ENCODE results near the gene PI4K2B.
"Not testable (repeated sequence)": the region's sequence is repeated elsewhere in the genome, so short reads cannot be mapped to it uniquely, and the experiment has no call there.

PI4K2B gene

GRCh38 chr4:25245181-25245580, 11.3 kb downstream of the PI4K2B start:
- no peak for DNase-seq

DNA sequence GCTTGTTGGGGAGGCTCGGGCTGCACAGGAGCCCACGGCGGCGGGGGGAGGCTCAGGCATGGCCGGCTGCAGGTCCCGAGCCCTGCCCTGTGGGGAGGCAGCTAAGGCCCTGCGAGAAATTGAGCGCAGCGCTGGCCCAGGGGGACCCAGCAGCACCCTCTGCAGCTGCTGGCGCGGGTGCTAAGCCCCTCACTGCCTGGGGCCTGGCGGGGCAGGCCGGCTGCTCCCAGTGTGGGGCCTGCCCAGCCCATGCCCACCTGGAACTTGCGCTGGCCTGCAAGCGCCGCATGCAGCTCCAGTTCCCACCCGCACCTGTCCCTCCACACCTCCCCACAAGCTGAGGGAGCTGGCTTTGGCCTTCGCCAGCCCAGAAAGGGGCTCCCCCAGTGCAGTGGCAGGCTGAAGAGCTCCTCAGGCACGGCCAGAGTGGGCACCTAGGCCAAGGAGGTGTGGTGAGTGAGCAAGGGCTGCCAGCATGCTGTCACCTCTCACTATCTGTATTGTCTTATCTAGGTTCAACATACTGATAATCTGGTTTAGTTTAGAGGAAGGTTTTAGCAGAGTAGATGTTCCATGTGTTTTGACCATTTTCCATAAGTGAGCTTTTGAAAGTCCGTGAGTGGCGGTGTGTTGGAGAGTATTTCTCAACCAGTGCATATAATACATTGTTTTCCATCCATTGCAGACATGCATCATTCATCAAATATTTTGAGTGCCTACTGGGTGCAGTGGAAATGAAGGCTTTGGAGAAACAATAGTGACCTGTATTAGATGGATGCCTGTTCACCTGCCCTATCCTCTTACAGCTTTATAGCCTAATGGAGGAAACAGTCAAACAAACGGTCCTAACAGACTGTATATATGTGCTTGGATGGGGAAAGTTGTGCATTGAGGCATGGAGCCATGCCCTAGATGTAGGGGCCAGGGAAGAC, 13.1 kb downstream of the PI4K2B start:
- no peak for DNase-seq

DNA sequence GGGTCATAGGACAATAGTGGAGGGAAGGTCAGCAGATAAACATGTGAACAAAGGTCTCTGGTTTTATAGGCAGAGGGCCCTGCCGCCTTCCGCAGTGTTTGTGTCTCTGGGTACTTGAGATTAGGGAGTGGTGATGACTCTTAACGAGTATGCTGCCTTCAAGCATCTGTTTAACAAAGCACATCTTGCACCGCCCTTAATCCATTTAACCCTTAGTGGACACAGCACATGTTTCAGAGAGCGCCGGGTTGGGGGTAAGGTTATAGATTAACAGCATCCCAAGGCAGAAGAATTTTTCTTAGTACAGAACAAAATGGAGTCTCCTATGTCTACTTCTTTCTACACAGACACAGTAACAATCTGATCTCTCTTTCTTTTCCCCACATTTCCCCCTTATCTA, 15.0 kb downstream of the PI4K2B start:
- not testable (repeated sequence) for DNase-seq

DNA sequence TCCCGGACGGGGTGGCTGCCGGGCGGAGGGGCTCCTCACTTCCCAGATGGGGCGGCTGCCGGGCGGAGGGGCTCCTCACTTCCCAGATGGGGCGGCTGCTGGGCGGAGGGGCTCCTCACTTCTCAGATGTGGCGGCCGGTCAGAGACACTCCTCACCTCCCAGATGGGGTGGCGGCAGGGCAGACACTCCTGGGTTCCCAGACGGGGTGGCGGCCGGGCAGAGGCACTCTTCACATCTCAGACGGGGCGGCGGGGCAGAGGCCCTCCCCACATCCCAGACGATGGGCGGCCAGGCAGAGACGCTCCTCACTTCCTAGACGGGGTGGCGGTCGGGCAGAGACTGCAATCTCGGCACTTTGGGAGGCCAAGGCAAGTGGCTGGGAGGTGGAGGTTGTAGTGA, 15.7 kb downstream of the PI4K2B start:
- DNase-seq = not testable (repeated sequence)

GRCh38 chr4:25252230-25253070, 18.6 kb downstream of the PI4K2B start:
- no peak for DNase-seq

DNA sequence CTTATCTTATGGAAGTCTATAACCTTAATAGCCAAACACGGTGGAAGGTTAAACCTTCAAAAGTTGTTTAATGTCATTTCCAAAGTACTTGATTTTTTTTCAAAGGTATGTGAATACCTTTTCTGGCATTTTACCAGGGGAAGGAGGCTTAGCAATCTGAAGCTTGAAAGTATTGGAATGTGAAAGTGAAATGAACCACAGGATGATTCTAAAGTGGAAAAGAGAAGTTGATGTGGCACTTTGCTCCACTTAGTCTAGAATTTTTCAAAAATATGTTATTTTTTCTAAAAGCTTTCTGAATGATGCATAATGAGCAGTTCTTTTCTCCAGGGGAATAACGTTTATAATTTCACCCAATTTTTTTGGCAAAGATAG, 19.2 kb downstream of the PI4K2B start:
- DNase-seq = peak; percentile 39 to 41

DNA sequence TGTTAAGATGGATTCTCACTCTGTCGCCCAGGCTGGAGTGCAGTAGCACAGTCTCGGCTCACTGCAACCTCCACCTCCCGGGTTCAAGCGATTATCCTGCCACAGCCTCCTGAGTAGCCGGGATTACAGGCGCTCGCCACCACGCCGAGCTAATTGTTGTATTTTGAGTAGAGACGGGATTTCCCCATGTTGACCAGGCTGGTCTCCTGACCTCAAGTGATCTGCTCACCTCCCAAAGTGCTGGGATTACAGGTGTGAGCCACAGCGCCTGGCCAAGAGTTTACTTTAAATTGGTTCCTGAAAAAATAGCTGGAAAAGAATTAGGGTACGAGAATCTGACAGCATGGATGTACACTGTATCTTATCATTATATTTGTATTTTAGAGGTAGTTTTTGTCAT, 20.0 kb downstream of the PI4K2B start:
- DNase-seq = not testable (repeated sequence)

DNA sequence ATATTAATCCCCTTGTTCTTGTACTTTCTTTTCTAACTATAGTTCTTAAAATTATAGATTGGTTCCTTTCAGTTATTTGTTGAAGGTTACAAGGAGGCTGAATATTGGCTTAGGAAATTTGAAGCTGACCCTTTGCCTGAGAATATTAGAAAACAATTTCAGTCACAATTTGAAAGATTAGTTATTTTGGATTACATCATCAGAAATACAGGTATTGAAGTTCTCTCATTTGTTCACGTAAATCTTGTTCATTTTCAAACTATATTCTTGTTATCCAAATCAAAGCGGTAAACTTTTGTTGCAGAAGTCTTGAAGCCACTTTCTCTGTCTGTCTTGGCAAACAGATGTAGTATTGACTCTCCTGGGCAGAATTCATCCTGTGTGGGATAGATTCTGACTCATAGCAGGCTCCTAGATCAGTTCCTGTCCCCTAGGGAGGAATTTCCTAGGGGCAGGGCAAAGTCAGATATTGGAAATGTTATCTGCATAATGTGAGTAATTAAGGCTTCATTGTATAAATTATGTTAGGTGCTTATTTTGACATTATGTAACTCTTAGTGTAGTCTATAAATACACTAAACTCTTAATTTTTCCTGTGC, 25.2 kb downstream of the PI4K2B start:
- DNase-seq = no peak

DNA sequence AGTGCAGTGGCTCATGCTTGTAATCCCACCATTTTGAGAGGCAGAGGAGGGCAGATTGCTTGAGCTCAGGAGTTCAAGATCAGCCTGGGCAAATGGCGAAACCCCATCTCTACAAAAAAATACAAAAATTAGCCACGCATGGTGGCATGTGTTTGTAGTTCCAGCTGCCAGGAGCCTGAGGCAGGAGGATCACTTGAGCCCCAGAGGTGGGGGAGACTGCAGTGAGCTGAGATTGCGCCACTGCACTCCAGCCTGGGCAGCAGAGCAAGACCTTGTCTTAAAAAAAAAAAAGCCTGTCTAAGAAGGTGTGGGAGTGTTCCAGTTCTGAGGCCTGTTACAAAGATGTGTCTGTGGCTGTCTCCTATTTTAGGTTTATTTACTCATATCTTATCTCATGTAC, 38.0 kb downstream of the PI4K2B start:
- no peak for DNase-seq

DNA sequence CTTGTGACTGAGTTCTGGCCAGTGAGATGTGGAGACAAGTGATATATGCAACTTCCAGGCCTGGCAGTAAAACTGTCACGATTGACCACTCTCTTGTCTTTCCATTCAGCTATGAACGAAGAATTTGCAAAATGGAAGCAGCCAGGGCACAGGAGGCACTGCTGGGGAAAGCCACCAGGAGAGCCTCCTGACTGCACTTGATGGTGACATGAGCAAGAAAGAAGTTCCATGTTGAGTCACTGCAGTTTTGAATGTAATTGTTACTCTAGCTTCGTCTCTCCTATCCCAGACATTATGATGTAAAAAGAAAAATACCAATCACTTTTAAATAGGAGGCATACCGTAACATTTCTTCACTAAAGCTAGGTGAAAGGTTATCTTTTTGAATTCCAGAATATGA, 46.4 kb downstream of the PI4K2B start:
- no peak for DNase-seq

DNA sequence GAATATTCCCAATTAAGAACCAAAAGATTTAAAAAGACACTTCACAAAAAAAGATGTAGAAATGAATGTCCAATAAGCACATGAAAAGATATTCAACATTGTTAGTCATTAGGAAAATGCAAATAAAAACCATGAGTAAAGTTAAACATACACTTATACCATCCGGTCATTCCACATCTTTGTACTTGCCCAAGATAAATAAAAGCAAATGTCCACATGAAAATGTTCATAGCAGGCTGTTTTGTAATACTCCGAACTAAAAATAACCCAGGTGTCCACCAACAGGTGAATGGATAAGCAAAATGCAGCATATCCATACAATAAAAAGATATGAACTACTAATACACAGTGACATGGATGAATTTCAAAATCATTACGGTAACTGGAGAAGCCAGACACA, 50.1 kb downstream of the PI4K2B start:
- no peak for DNase-seq

DNA sequence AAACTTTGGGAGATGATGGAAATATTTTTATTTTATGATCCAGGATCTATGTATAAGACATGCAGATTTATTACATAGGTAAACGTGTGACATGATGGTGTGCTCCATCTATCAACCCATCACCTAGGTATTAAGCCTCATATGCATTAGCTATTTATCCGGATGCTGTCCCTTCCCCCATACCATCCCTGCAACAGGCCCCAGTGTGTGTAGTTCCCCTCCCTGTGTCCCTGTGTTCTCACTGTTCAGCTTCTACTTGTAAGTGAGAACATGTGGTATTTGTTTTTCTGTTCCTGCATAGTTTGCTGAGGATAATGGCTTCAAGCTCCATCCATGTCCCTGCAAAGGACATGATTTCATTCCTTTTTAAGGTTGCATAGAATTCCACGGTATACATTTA, 50.6 kb downstream of the PI4K2B start:
- no peak for DNase-seq

DNA sequence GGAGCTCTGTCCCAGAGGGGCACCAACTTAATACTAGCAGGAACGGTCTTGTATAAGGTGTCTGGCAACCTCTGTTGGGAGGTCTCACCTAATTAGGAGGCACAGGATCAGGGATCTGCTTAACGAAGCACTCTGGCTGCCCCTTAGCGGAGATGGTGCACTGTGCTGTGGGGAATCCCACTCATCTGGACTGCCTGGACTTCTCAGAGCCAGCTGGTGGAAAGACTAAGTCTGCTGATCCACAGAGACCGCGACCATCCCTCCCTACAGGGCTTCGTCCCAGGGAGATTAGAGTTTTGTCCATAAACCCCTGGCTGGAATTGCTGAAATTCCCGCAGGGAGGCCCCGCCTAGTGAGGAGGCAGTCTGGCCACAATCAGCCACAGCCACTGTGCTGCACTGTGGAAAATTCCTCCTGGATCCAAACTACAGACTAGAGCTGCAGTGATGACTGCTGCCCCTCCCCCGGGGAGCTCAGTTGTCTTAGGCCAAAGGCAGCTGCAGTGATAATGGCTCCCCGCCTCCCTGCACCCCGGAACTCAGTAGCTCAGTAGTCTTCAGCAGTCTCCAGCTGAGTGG, 56.7 kb downstream of the PI4K2B start:
- DNase-seq = no peak

GRCh38 chr4:25291158-25291733, 57.4 kb downstream of the PI4K2B start:
- DNase-seq = no peak

DNA sequence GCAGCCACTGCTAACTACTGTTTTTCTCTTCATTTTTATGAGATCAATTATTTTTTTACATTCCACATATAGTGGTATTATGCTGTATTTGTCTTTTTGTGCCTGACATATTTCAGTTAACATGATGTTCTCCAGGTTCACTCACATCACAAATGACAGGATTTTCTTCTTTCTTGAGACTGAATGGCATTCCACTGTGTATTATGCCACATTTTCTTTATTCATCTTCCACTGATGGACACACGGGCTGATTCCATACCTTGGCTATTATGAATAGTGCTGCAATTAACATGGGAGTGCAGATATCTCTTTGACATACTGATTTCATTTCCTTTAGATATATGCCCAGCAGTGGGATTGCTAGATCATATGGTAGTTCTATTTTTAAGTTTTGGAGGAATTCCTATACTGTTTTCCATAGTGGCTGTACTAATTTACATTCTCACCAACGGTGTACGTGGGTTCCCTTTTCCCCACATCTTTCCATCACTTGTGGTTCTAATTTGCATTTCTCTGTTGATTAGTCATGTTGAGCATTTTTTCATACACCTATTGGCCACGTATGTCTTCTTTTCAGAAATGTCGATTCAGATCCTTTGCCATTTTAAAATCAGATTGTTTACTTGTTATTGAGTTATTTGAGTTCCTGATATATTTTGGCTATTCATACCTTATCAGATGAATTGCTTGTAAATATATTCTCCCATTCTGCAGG, 63.9 kb downstream of the PI4K2B start:
- no peak for DNase-seq

- DNase-seq = no peak
Observed at GRCh38 chr4:25299476-25300203, 65.8 kb downstream of the PI4K2B start.

DNA sequence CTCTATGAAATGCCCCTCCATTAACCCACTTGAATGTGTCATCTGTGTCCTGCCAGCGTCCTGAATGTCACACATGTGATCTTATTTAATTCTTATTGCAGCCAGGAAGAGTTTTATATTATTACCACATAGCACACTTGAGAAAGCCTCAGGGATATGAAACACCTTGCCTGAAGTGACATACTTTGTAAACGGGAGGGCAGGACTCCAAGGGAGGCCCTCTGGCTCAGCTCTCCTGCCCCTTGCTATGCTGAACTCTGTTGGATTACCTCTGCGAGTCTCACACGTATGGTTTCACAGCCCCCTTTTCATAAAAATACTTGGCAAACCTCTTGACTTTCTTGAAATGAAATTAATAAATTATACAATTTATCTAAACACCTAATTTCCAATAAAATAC, 67.6 kb downstream of the PI4K2B start:
- DNase-seq = no peak

DNA sequence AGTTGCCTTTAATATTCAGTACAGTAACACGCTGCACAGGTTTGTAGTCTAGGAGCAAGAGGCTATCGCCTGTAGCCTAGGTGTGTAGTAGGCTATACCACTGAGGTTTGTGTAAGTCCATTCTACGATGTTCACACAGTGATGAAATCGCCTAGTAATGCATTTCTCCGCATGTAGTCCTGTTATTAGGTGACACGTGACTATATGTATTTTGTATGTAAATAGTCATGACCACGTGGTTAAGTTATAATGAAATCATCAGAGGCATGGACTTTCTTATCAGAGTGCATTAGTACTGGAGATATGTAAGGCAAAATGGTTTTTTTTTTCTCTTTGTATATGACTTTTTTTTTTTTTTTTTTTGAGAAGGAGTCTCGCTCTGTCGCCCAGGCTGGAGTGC, 68.8 kb downstream of the PI4K2B start:
- no peak for DNase-seq

- DNase-seq = no peak
Observed at GRCh38 chr4:25303578-25303977, 69.7 kb downstream of the PI4K2B start.

- DNase-seq = no peak
Observed at GRCh38 chr4:25306518-25307057, 72.8 kb downstream of the PI4K2B start.

- no peak for DNase-seq
Observed at GRCh38 chr4:25307596-25307995, 73.8 kb downstream of the PI4K2B start.
